ENCODE measurements around the gene PRKD1. TPM values are rescaled to one million over a fixed set of nuclear protein-coding genes. Genes with fewer than 3 reads are reported as not detected.

The PRKD1 gene
- total RNA-seq, 2 donors from 2014 or later, result 1.0 to 2.8 TPM

- H3K27me3 ChIP-seq, result no peaks in the 10 kb centered on the region
- H3K9ac ChIP-seq (ENCODE audit: low read depth in 2 of 2, low read length in 2 of 2), result no peak overlapping the region
- H3K4me1 ChIP-seq, result no peaks in the 10 kb centered on the region
- no peaks in the 10 kb centered on the region for H3K9me3 ChIP-seq
- intact Hi-C loops (cut with DNase I), result loop anchor here (10.0 kb wide), 1 partner anchor 280 kb away; no protein-coding TSS in a partner anchor
- no peaks in the 10 kb centered on the region for H3K36me3 ChIP-seq
- no peak for TF ChIP-seq CTCF (IDR thresholded peaks at IDR 0.05)
- H3K4me3 ChIP-seq, result no peak overlapping the region
- no peak overlapping the region for H3K27ac ChIP-seq
- no peak for DNase-seq
Measured at GRCh38 chr14:29724991-29725390, 202.7 kb downstream of the PRKD1 start.

- H3K9me3 ChIP-seq, result no peaks in the 10 kb centered on the region
- no peak for TF ChIP-seq CTCF (IDR thresholded peaks at IDR 0.05)
- H3K9ac ChIP-seq (ENCODE audit: low read depth in 2 of 2, low read length in 2 of 2), result no peak overlapping the region
- H3K4me1 ChIP-seq, result no peaks in the 10 kb centered on the region
- no peaks in the 10 kb centered on the region for H3K27me3 ChIP-seq
- intact Hi-C loops (cut with DNase I), result loop anchor here (10.0 kb wide), 1 partner anchor 282 kb away; no protein-coding TSS in a partner anchor
- no peaks in the 10 kb centered on the region for H3K36me3 ChIP-seq
- no peak for DNase-seq
- no peak overlapping the region for H3K27ac ChIP-seq
- no peak overlapping the region for H3K4me3 ChIP-seq
Measured at GRCh38 chr14:29722831-29723230, 204.8 kb downstream of the PRKD1 start.

GRCh38 chr14:29721586-29721985, 206.1 kb downstream of the PRKD1 start:
- no peak for DNase-seq
- Histone ChIP-seq H3K27me3 (no peaks in the 10 kb centered on the region), H3K9me3 (no peaks in the 10 kb centered on the region), H3K4me1 (no peaks in the 10 kb centered on the region), H3K27ac (no peak overlapping the region), H3K9ac (ENCODE audit: low read depth in 2 of 2, low read length in 2 of 2) (no peak overlapping the region), H3K4me3 (no peak overlapping the region), H3K36me3 (no peaks in the 10 kb centered on the region)
- intact Hi-C loops (cut with DNase I), result loop anchor here (10.0 kb wide), 1 partner anchor 283 kb away; no protein-coding TSS in a partner anchor
- no peak for TF ChIP-seq CTCF (IDR thresholded peaks at IDR 0.05)

- Histone ChIP-seq H3K27me3 (no peaks in the 10 kb centered on the region), H3K9me3 (no peaks in the 10 kb centered on the region), H3K36me3 (no peaks in the 10 kb centered on the region), H3K9ac (ENCODE audit: low read depth in 2 of 2, low read length in 2 of 2) (no peak overlapping the region), H3K4me3 (no peak overlapping the region), H3K4me1 (no peaks in the 10 kb centered on the region), H3K27ac (no peak overlapping the region)
- TF ChIP-seq CTCF (IDR thresholded peaks at IDR 0.05), result no peak
- no peak for DNase-seq
- intact Hi-C loops (cut with DNase I), result no loop called here
Measured at GRCh38 chr14:29717901-29718300, 209.7 kb downstream of the PRKD1 start.

GRCh38 chr14:29716150-29716549, 211.5 kb downstream of the PRKD1 start:
- TF ChIP-seq CTCF (IDR thresholded peaks at IDR 0.05), result no peak
- intact Hi-C loops (cut with DNase I), result no loop called here
- Histone ChIP-seq H3K9ac (ENCODE audit: low read depth in 2 of 2, low read length in 2 of 2) (no peak overlapping the region), H3K27ac (no peak overlapping the region), H3K36me3 (no peaks in the 10 kb centered on the region), H3K27me3 (no peaks in the 10 kb centered on the region), H3K4me3 (no peak overlapping the region), H3K4me1 (no peaks in the 10 kb centered on the region), H3K9me3 (no peaks in the 10 kb centered on the region)
- no peak for DNase-seq

Data from colonic mucosa (tissue), 4 donors.